Epithelial cell of proximal tubule (primary cell): ENCODE data around the gene IFT81. TPM values are rescaled to one million over a fixed set of nuclear protein-coding genes. Genes with fewer than 3 reads are reported as not detected.

Experiments used
- DNase-seq: peaks from one replicate; pipeline ENCODE4 v3.0.0-alpha.2; 2011; ENCODE audit warnings: low read depth
- H3K4me3 ChIP-seq: 2 replicates; pipeline ENCODE4 v1.5.1; 2011; ENCODE audit warnings: low read depth, mild to moderate bottlenecking, low read length
- total RNA-seq: library from RNA; depleted of rRNA; stranded (reverse); fragments of >200 nt; gene quantifications from 2 replicates; pipeline ENCODE4 v1.2.3, GENCODE V29; 2015
- TF ChIP-seq, protein P1 (sequence below): conservative IDR thresholded peaks from 2 replicates; pipeline ENCODE4 v1.5.1; 2012; ENCODE audit warnings: low read depth, mild to moderate bottlenecking, low read length

IFT81 gene
- total RNA-seq, 1 donor from 2014 or later = 10.7 TPM

DNA sequence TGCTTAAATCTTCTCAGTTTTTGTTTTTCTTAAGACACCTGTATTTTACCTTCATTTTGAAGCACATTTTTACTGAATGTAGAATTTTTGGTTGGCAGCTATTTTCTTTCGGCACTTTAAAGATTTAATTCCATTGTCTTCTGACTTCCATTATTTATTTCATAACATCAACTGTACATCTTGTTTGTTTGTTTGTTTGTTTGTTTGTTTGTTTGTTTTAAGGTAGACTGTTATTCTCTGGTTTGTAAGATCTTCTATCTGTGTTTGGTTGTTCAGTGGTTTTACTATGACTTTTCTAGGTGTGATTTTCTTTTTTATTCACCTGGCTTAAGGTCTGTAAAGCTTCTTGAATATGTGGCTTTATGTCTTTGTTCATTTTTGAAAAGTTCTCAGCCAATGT is 61.9 kb downstream of the IFT81 start:
- TF ChIP-seq, protein P1, sequence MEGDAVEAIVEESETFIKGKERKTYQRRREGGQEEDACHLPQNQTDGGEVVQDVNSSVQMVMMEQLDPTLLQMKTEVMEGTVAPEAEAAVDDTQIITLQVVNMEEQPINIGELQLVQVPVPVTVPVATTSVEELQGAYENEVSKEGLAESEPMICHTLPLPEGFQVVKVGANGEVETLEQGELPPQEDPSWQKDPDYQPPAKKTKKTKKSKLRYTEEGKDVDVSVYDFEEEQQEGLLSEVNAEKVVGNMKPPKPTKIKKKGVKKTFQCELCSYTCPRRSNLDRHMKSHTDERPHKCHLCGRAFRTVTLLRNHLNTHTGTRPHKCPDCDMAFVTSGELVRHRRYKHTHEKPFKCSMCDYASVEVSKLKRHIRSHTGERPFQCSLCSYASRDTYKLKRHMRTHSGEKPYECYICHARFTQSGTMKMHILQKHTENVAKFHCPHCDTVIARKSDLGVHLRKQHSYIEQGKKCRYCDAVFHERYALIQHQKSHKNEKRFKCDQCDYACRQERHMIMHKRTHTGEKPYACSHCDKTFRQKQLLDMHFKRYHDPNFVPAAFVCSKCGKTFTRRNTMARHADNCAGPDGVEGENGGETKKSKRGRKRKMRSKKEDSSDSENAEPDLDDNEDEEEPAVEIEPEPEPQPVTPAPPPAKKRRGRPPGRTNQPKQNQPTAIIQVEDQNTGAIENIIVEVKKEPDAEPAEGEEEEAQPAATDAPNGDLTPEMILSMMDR = no peak
- H3K4me3 ChIP-seq = no peak overlapping the region
- no peak for DNase-seq

DNA sequence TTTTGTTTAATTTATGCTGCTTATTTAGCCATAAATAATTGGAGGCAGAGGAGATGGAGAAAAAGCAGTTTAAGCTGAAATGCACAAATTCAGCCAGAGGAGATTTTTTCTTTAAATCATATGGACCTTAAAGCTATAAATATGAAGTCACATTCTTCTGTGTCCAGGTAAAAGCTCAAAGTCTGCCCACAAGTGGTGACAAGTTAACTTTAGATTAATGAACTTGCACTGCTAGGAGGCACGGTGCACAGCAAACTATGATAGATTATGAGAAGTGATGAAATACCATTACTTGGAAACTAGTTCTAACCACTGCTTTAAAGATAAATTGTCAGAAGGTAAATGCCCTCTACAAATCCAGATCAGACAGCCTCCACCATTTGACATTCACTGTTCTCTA is 69.0 kb downstream of the IFT81 start:
- DNase-seq = no peak

DNA sequence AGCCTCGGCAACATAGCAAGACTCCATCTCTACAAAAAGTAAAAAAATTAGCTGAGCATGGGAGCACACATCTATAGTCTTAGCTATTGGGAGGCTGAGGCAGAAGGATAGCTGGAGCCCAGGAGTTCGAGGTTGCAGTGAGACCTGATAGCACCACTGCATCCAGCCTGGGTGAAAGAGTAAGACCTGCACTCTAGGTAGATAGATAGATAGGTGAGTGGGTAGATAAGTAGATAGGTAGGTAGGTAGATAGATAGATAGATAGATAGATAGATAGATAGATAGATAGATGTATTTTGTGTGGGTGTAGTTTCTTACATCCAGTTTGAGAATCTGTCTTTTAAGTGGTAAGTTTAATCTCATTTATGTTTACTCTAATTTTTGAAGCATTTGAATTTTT is 72.8 kb downstream of the IFT81 start:
- H3K4me3 ChIP-seq = no peak overlapping the region
- TF ChIP-seq, protein P1 = no peak
- DNase-seq = no peak

More for the DNA sequence above, 69.0 kb downstream of the IFT81 start:
- H3K4me3 ChIP-seq = no peak overlapping the region
- TF ChIP-seq, protein P1 = no peak

DNA sequence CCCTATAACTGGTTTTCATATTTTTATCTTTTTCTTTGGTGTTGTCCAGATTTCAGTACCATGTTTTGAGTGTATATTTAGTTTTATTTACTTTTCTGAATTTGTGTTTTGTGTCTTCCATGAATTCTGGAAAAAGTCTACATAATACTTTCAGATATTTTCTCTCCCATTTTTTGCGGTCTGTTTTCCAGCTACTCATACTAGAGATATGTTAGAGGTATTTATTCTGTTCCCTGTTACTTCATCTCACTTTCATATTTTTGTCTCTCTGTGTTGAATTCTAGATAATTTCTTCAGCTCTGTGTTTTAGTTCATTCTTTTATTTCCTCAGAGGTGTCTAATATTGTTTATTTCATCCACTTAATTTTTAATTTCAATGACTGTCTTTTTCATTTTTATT is 74.2 kb downstream of the IFT81 start:
- no peak for DNase-seq
- no peak overlapping the region for H3K4me3 ChIP-seq
- TF ChIP-seq, protein P1 = no peak

DNA sequence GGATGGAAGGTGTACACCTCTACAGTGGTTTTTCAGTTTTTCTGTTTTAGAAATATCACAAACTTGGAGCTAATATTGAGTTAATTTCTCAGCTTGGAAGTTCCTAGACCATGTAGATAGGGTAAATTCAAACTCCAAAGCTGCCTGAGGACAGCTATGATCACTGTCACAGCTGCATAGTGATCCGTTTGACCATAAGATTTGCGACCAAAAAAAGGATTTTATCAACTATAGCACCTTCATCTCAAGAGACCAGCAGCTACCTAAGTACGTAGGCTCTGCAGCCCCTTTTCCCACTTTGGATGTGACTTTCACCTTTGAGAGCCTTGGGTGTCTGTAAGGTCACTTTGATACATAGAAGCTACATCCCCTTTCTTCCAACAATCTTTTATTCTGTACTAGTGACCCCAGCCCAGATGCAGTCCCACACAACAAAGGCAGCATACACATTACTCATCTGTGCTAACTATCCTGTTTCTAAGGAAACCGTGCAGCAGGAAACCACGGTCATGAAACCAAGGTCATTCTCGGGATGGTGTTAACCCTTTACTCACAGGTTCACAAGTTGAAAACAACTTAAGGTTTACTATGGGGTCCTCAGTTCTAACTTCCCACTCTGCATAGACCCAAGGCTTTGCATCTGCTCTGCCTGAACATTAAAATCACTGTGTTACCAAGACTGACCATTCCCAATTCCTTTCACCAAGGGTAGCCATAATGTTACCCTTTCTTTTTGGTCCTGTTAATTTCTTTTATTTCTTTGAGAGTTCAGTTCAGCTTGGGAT is 75.4 kb downstream of the IFT81 start:
- DNase-seq = no peak
- H3K4me3 ChIP-seq = no peak overlapping the region
- TF ChIP-seq, protein P1 = no peak

DNA sequence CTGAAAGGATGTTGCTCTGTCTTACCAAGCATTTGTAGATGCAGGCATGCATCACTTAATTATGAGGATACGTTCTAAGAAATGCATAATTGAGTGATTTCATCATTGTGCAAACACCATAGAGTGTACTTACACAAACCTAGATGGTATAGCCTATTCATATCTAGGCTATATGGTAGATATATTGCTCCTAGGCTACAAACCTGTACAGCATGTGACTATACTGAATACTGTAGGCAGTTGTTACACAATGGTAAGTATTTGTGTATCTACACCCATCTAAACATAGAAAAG is 75.9 kb downstream of the IFT81 start:
- TF ChIP-seq, protein P1 = no peak
- DNase-seq = no peak
- H3K4me3 ChIP-seq = no peak overlapping the region

DNA sequence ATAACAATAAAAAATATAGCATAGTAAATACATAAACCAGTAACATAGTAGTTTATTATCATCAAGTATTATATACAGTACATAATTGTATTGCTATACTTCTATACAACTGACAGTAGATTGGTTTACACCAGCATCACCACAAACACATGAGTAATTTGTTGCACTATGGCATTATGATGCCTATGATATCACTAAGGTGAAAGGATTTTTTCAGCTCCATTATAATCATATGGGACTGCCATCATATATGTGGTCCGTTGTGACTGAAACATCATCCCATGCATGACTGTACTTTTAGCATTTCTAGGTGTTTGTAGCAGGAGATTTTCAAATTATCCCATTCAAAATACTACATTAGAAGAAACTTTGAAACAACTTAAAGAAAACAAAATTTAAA is 77.8 kb downstream of the IFT81 start:
- TF ChIP-seq, protein P1 = no peak

More for the DNA sequence above, 77.8 kb downstream of the IFT81 start:
- no peak for DNase-seq
- H3K4me3 ChIP-seq = no peak overlapping the region
